Stimulated activated naive CD8-positive, alpha-beta T cell treated with anti-CD3 and anti-CD28 coated beads, Interleukin-15, Interleukin-2, amounts not matched to agents 100 U/mL and 50 U/mL, for 24 hours (primary cell): ENCODE data around the gene LMCD1.

Experiments used
- ATAC-seq: fragments of 150-1000 bp; cut with Tn5 transposase; one replicate; pipeline ENCODE4 v1.10.0; 2021
- DNase-seq: peaks from one replicate; pipeline ENCODE4 v3.0.0; 2021

Gene LMCD1

GRCh38 chr3:8505621-8506020 is 4.0 kb downstream of the LMCD1 start:
- DNase-seq (no peak), ATAC-seq (no peak)

GRCh38 chr3:8506571-8507061 is 5.0 kb downstream of the LMCD1 start:
- DNase-seq (no peak), ATAC-seq (no peak)

GRCh38 chr3:8507496-8507895 is 5.9 kb downstream of the LMCD1 start:
- ATAC-seq (no peak), DNase-seq (no peak)

- DNase-seq (no peak), ATAC-seq (no peak)
Observed at GRCh38 chr3:8509961-8510360, 8.3 kb downstream of the LMCD1 start.

- DNase-seq (no peak), ATAC-seq (no peak)
Observed at GRCh38 chr3:8512234-8512633, 10.6 kb downstream of the LMCD1 start.

GRCh38 chr3:8516047-8516661 is 14.5 kb downstream of the LMCD1 start:
- DNase-seq (no peak), ATAC-seq (no peak)

GRCh38 chr3:8516783-8517182 is 15.2 kb downstream of the LMCD1 start:
- ATAC-seq = no peak

GRCh38 chr3:8517487-8517886 is 15.9 kb downstream of the LMCD1 start:
- no peak for DNase-seq
- no peak for ATAC-seq

More at GRCh38 chr3:8516783-8517182, 15.2 kb downstream of the LMCD1 start:
- DNase-seq = no peak

- ATAC-seq = no peak
- DNase-seq = no peak
Observed at GRCh38 chr3:8518138-8518537, 16.5 kb downstream of the LMCD1 start.

GRCh38 chr3:8519156-8519555 is 17.5 kb downstream of the LMCD1 start:
- no peak for DNase-seq
- no peak for ATAC-seq

GRCh38 chr3:8519774-8520448 is 18.3 kb downstream of the LMCD1 start:
- ATAC-seq = no peak
- DNase-seq = no peak

GRCh38 chr3:8520816-8521403 is 19.3 kb downstream of the LMCD1 start:
- DNase-seq = no peak
- ATAC-seq = no peak

GRCh38 chr3:8523041-8523440 is 21.4 kb downstream of the LMCD1 start:
- no peak for DNase-seq
- ATAC-seq = no peak

- ATAC-seq (no peak), DNase-seq (no peak)
Observed at GRCh38 chr3:8524249-8524648, 22.6 kb downstream of the LMCD1 start.

- ATAC-seq (peak; percentile 40), DNase-seq (no peak)
Observed at GRCh38 chr3:8524656-8525399, 23.2 kb downstream of the LMCD1 start.

GRCh38 chr3:8525893-8526292 is 24.3 kb downstream of the LMCD1 start:
- no peak for ATAC-seq

GRCh38 chr3:8529181-8529637 is 27.6 kb downstream of the LMCD1 start:
- ATAC-seq (no peak), DNase-seq (no peak)

More at GRCh38 chr3:8525893-8526292, 24.3 kb downstream of the LMCD1 start:
- no peak for DNase-seq

GRCh38 chr3:8529738-8530525 is 28.3 kb downstream of the LMCD1 start:
- no peak for ATAC-seq

GRCh38 chr3:8530581-8530980 is 29.0 kb downstream of the LMCD1 start:
- ATAC-seq = no peak
- no peak for DNase-seq

More at GRCh38 chr3:8529738-8530525, 28.3 kb downstream of the LMCD1 start:
- no peak for DNase-seq

- no peak for ATAC-seq
- DNase-seq = no peak
Observed at GRCh38 chr3:8532251-8532871, 30.7 kb downstream of the LMCD1 start.
